Hepatocyte (in vitro differentiated cells): ENCODE measurements around the gene KSR1.

Source experiments
- CTCF ChIP-seq: fragments of 200-600 bp; sonication (generic); IDR thresholded peaks from 2 replicates; pipeline ENCODE4 v1.5.1; 2016; ENCODE audit warnings: antibody characterized with exemption, mild to moderate bottlenecking; ENCODE audit not compliant: poor library complexity
- EZH2 ChIP-seq: fragments of 200-600 bp; sonication (generic); IDR thresholded peaks from 2 replicates; pipeline ENCODE4 v1.6.1; 2016; ENCODE audit warnings: antibody characterized with exemption, mild to moderate bottlenecking, borderline replicate concordance

DNA sequence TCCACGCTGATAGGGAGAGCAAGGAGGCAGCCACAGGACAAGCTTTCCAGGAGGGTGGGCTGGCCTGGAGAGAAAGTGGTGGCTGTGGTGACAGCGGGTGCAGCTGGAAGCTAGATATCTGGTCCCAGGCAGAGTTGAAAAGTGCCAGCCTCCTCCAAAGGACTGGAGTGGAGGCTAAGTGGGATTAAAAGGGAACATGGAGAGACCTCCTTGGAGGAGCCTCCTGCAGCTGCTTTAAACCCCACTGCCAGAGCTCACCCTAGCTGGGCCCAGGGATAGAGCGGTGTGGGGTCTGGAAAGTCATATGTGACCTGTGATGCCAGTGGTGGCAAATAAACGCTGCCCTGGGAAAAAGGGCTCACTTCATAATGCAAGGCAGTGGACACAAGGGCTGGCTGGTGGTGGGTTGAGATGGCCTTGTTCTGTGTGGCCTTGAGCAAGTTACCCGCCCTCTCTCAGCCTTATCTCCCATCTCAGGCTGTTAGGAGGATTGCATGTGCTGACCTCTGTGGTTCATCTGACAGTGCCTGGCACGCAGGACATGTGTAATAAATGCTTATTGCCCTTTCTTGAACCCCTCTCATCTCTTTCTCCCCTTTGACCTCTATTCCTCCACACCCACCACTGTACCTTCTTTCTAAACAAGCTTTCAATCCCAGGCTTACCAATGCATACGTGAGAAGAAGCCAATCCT is 113.8 kb downstream of the KSR1 start:
- TF ChIP-seq CTCF = no peak
- no peak for TF ChIP-seq EZH2
